Prostate gland (tissue), 2 donors: ENCODE data around the gene KCNH3.

Experiments
- CTCF ChIP-seq, 4 experiments: fragments of 200-600 bp in 2 of 4; fragments of 450-650 bp in 2 of 4; sonication (generic) in 2 of 4; IDR thresholded peaks; 1 replicate in 3 of 4; 2 replicates in 1 of 4; pipeline ENCODE4 v1.5.1; 2016 to 2019; ENCODE audit warnings: antibody characterized with exemption in 4 of 4, mild to moderate bottlenecking in 2 of 4, moderate library complexity in 2 of 4
- POLR2A ChIP-seq: fragments of 450-650 bp; IDR thresholded peaks from one replicate; pipeline ENCODE4 v1.6.1; 2016; ENCODE audit warnings: antibody characterized with exemption, mild to moderate bottlenecking

GRCh38 chr12:49562831-49563230 lies 24.0 kb downstream of the KCNH3 start:
- TF ChIP-seq POLR2A: no peak
- TF ChIP-seq CTCF (IDR thresholded peaks at IDR 0.05): no peak
